ENCODE results near the gene IL24.

DNA sequence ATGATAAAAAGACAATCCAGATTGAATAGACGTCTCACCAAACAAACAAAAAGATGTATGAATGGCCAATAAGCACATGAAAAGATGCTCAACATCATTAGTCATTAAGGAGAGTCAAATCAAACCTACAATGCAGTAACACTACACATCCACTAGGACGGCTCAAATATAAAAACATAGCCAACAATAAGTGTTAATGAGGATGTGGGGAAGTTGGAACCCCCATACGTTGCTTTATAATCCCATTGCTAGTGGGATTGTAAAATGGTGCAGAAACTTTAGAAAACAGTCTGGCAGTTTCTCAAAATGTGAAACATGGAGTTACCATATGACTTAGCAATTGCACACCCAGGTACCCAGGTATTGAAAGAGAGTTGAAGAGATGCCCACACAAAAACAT, 14.7 kb upstream of the IL24 start:
- TF ChIP-seq, protein P1, sequence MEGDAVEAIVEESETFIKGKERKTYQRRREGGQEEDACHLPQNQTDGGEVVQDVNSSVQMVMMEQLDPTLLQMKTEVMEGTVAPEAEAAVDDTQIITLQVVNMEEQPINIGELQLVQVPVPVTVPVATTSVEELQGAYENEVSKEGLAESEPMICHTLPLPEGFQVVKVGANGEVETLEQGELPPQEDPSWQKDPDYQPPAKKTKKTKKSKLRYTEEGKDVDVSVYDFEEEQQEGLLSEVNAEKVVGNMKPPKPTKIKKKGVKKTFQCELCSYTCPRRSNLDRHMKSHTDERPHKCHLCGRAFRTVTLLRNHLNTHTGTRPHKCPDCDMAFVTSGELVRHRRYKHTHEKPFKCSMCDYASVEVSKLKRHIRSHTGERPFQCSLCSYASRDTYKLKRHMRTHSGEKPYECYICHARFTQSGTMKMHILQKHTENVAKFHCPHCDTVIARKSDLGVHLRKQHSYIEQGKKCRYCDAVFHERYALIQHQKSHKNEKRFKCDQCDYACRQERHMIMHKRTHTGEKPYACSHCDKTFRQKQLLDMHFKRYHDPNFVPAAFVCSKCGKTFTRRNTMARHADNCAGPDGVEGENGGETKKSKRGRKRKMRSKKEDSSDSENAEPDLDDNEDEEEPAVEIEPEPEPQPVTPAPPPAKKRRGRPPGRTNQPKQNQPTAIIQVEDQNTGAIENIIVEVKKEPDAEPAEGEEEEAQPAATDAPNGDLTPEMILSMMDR (IDR thresholded peaks at IDR 0.05) = peak in 1 of 3 experiments; percentile 29
- TF ChIP-seq POLR2A (IDR thresholded peaks at IDR 0.05) = no peak

Data from testis (tissue), 2 donors.